ENCODE results near the gene RPL26. TPM values are rescaled to one million over a fixed set of nuclear protein-coding genes. Genes with fewer than 3 reads are reported as not detected.
"Not testable (repeated sequence)": the region's sequence is repeated elsewhere in the genome, so short reads cannot be mapped to it uniquely, and the experiment has no call there.

Gene RPL26
- total RNA-seq, 1 experiment from 2014 or later, result 3,963 TPM

- in situ Hi-C loops (cut with HindIII; ENCODE audit: low sequenced_read_pairs), result no loop called here
- no peak for DNase-seq (ENCODE audit: low spot score)
Observed at GRCh38 chr17:8398980-8399379, 16.0 kb upstream of the RPL26 start.

GRCh38 chr17:8397636-8398035, 14.6 kb upstream of the RPL26 start, which contains the start of gene RNF222:
Gene RNF222 (minus strand): TSS chr17:8397827. CDS start chr17:8393461, 4,366 bp downstream.
- in situ Hi-C loops (cut with HindIII; ENCODE audit: low sequenced_read_pairs), result no loop called here

GRCh38 chr17:8394497-8394896, 11.5 kb upstream of the RPL26 start:
- DNase-seq (ENCODE audit: low spot score); in situ Hi-C loops (cut with HindIII; ENCODE audit: low sequenced_read_pairs): not testable (repeated sequence)

More at GRCh38 chr17:8397636-8398035, 14.6 kb upstream of the RPL26 start, which contains the start of gene RNF222:
- DNase-seq (ENCODE audit: low spot score), result no peak

- no peak for DNase-seq (ENCODE audit: low spot score)
- in situ Hi-C loops (cut with HindIII; ENCODE audit: low sequenced_read_pairs), result no loop called here
Observed at GRCh38 chr17:8393470-8394231, 10.7 kb upstream of the RPL26 start.

- no peak for DNase-seq (ENCODE audit: low spot score)
- in situ Hi-C loops (cut with HindIII; ENCODE audit: low sequenced_read_pairs), result no loop called here
Observed at GRCh38 chr17:8392674-8393469, 9.9 kb upstream of the RPL26 start.

GRCh38 chr17:8392274-8392673, 9.3 kb upstream of the RPL26 start:
- in situ Hi-C loops (cut with HindIII; ENCODE audit: low sequenced_read_pairs), result no loop called here
- no peak for DNase-seq (ENCODE audit: low spot score)

- no peak for DNase-seq (ENCODE audit: low spot score)
- in situ Hi-C loops (cut with HindIII; ENCODE audit: low sequenced_read_pairs), result no loop called here
Observed at GRCh38 chr17:8391711-8392110, 8.7 kb upstream of the RPL26 start.

- in situ Hi-C loops (cut with HindIII; ENCODE audit: low sequenced_read_pairs), result no loop called here
- no peak for DNase-seq (ENCODE audit: low spot score)
Observed at GRCh38 chr17:8387914-8388651, 5.1 kb upstream of the RPL26 start.

GRCh38 chr17:8386841-8387240, 3.8 kb upstream of the RPL26 start:
- no peak for DNase-seq (ENCODE audit: low spot score)
- in situ Hi-C loops (cut with HindIII; ENCODE audit: low sequenced_read_pairs), result no loop called here

- in situ Hi-C loops (cut with HindIII; ENCODE audit: low sequenced_read_pairs), result no loop called here
- DNase-seq (ENCODE audit: low spot score), result peak; percentile 39
Observed at GRCh38 chr17:8384801-8385378, 1.9 kb upstream of the RPL26 start.

GRCh38 chr17:8382880-8383142, 182 bp downstream of the RPL26 start:
- in situ Hi-C loops (cut with HindIII; ENCODE audit: low sequenced_read_pairs), result no loop called here
- no peak for DNase-seq (ENCODE audit: low spot score)

GRCh38 chr17:8382052-8382879, 727 bp downstream of the RPL26 start:
- in situ Hi-C loops (cut with HindIII; ENCODE audit: low sequenced_read_pairs), result no loop called here
- DNase-seq (ENCODE audit: low spot score), result no peak

GRCh38 chr17:8380049-8380448, 2.9 kb downstream of the RPL26 start:
- no peak for DNase-seq (ENCODE audit: low spot score)
- in situ Hi-C loops (cut with HindIII; ENCODE audit: low sequenced_read_pairs), result no loop called here

- DNase-seq (ENCODE audit: low spot score); in situ Hi-C loops (cut with HindIII; ENCODE audit: low sequenced_read_pairs): not testable (repeated sequence)
Observed at GRCh38 chr17:8378117-8378516, 4.9 kb downstream of the RPL26 start.

- no peak for DNase-seq (ENCODE audit: low spot score)
- in situ Hi-C loops (cut with HindIII; ENCODE audit: low sequenced_read_pairs), result no loop called here
Observed at GRCh38 chr17:8377422-8377821, 5.6 kb downstream of the RPL26 start.

GRCh38 chr17:8376271-8377067, 6.5 kb downstream of the RPL26 start, which contains the start of gene KRABD2:
Gene KRABD2 (minus strand): TSS chr17:8376704.
- DNase-seq (ENCODE audit: low spot score), result peak; percentile 88
- in situ Hi-C loops (cut with HindIII; ENCODE audit: low sequenced_read_pairs), result no loop called here

- in situ Hi-C loops (cut with HindIII; ENCODE audit: low sequenced_read_pairs), result no loop called here
- DNase-seq (ENCODE audit: low spot score), result peak; percentile 69
Observed at GRCh38 chr17:8375738-8376259, 7.2 kb downstream of the RPL26 start.

- DNase-seq (ENCODE audit: low spot score); in situ Hi-C loops (cut with HindIII; ENCODE audit: low sequenced_read_pairs): not testable (repeated sequence)
Observed at GRCh38 chr17:8373856-8374255, 9.1 kb downstream of the RPL26 start.
